IPS-NIHi7 (cell line): Measurements from ENCODE around the gene TRIP10.
A peak's percentile ranks its signal among the peaks of the same experiment; 100 is the strongest.

Experiments used
- DNase-seq: peaks from one replicate; pipeline ENCODE4 v3.0.0; 2012; ENCODE audit warnings: mixed read lengths; ENCODE audit errors: extremely low spot score

Gene TRIP10

DNA sequence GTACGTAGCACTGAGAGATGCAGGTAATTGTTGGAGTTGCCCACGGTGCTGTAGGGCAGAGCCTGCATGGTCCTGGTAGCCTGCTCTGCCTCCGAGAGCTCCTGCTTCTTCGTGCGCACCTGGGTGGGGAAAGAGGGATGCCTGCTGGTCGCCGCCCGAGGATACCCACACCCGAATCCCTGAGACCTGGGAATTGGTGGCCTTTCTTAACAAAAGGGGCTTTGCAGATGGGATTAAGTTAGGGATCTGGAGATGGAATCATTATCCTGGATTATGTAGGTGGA is 28.5 kb upstream of the TRIP10 start:
- no peak for DNase-seq

DNA sequence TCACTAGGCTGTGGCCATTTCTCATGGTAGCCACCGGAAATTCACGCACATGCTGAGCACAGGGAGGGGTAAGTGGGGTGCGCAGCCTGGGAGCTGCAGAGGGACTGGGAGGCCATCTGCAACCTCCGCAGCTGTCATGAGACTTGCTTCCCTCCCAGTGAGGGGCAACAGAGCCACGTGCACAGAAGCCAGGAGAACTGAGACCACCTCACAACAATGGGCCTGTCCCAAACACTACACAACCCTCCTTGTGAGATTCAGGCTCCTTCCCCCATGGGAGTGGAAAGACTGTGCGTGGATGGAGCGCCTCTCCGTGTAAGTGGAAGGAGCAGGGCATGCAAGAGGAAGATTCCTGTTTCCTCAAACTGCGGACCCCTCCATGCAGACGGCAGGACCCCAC is 27.9 kb upstream of the TRIP10 start:
- DNase-seq, result no peak

DNA sequence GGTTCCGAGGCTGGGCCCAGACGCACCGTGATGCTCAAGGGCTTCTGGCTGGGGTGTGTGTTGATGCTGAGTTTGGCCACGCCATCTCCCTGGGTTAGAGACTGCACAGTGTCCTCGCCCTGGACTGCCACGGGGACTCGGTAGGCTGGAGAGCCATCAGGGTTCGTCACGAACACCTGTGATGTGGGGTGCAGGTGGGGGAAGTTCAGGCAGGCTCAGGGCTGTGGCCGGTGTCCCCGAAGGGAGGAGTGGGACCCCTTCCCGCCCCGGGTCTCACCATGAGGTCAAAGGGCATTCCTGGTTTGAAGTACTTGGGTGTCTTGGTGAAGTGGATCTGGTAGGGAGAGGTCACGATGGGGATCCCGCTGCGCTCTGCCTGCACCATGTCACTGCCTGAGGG is 27.2 kb upstream of the TRIP10 start:
- no peak for DNase-seq

DNA sequence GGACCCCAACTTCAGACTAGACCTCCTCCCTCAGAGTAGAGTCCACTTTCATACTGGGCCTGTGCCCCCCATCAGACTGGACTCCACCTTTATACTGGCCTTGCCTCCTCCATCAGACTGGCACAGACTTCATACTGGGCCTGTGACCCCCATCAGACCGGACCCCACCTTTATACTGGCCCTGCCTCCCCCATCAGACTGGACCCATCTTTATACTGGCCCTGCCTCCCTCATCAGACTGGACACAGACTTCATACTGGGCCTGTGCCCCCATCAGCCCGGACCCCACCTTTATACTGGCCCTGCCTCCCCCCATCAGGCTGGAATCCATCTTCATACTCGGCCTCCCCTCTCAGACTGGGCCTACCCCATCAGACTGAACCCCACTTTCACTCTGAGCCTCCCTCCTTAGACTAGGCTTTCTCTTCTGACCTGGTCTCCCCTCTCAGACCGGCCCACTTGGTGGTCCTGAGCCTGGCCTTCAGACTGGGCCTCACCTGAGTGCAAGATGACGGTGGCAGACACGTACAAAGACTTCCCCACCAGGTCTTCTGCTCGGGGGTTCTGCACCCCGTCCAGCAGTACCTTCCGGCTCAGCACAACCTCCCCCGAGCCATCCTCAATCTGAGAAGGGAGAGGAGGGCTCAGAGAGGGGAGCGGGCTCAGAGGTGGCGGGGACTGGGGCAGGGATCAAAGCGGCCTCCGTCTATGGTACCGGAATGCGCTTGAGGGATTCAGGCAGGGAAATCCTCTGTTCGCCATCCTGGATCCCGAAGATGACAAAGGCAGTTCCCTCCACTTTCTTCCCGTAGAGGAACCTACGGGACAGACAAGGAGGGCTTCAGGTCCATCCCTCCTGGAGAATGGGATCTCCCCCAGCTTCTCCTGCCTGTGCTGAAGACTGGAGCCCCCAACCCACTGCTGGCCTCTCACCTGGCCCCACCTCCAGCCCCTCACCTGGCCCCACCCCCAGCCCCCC is 26.5 kb upstream of the TRIP10 start:
- no peak for DNase-seq

DNA sequence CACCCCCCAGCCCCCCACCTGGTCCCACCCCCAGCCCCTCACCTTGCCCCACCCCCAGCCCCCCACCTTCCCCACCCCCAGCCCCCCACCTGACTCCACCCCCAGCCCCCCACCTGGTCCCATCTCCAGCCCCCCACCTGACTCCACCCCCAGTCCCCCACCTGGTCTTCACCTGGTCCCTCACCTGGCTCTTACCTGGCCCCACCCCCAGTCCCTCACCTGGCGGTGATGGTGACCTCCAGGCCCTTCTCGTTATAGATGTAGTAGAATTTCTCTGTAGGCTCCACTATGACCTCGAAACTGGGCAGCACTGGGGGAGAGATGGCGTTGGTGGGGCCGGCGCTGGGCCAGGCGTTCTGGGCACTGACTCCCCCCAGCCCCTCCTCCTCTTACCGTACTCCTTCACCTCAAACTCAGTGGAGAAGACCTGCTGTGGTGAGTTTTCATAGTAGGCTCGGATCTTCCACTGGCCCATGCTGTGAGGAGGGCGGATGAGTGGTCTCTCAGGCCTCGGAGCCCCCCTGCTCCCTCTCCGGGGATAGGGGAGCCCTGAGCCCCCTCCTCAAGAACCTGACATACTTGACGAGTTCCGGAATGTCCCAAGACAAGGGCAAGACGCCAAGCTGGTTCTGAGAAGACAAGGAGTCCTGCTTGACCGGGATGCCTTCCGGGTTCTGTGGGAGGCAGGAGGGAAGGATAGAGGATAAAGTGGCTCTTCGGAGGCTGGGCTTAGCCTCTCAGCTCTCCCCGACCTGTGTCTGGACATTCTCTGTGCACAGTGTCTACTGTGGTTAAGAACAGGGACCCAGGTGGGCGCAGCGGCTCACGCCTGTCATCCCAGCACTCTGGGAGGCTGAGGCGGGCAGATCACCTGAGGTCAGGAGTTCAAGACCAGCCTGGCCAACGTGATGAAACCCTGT is 25.4 kb upstream of the TRIP10 start:
- no peak for DNase-seq

- no peak for DNase-seq
Measured at GRCh38 chr19:6714749-6715555, 24.5 kb upstream of the TRIP10 start.

- no peak for DNase-seq
Measured at GRCh38 chr19:6716610-6716970, 22.9 kb upstream of the TRIP10 start.

GRCh38 chr19:6717036-6717435 is 22.4 kb upstream of the TRIP10 start:
- DNase-seq, result no peak

DNA sequence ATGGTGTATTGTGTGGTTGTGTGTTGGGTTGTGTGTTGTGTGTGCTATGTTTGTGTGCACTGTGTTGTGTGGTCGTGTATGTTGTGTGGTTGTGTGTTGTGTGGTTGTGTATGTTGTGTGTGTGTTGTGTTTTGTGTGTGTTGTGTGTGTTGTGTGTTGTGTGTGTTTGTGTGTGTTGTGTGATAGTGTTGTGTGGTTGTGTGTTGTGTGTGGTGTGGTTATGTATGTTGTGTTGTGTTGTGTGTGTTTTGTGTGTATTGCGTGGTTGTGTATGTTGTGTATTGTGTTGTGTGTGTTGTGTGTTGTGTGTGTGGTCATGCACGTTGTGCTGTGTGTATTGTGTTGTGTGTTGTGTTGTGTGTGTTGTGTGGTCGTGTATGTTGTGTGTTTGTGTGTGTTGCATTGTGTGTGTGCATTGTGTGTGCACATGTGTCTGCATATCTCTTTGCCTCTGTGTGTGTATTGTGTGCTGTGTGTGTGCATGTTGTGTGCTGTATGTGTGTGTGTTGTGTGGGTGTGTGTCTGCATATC is 22.0 kb upstream of the TRIP10 start:
- DNase-seq, result no peak

DNA sequence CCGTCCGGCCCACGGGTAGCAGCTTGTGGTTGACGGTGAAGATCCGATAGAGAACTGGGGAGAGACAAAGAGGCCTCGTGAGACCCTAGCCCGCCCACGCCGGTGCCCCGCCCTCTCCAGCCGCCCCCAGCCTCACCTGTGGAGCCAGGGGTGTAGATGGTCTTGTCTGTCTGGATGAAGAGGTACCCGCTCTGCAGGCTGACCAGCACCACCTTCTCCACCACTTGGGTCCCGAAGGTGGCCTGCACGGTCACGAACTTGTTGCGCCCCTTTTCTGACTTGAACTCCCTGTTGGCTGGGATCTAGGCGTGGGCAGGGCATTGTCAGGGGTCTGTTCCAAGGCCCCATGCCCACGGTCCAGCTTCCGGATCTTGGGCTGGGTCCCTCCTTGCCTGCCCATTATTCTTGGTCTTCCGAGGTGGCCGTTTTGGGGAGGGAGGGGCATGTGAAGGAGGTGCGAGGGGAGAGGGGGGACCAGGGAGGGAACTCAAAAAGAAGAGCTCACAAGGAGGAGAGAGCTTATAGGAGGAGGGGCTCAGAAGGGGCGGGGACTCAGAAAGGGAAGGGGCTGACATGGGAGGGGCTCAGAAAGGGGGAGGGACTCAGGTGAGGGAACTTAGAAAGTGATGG is 21.3 kb upstream of the TRIP10 start:
- DNase-seq, result peak; percentile 73

DNA sequence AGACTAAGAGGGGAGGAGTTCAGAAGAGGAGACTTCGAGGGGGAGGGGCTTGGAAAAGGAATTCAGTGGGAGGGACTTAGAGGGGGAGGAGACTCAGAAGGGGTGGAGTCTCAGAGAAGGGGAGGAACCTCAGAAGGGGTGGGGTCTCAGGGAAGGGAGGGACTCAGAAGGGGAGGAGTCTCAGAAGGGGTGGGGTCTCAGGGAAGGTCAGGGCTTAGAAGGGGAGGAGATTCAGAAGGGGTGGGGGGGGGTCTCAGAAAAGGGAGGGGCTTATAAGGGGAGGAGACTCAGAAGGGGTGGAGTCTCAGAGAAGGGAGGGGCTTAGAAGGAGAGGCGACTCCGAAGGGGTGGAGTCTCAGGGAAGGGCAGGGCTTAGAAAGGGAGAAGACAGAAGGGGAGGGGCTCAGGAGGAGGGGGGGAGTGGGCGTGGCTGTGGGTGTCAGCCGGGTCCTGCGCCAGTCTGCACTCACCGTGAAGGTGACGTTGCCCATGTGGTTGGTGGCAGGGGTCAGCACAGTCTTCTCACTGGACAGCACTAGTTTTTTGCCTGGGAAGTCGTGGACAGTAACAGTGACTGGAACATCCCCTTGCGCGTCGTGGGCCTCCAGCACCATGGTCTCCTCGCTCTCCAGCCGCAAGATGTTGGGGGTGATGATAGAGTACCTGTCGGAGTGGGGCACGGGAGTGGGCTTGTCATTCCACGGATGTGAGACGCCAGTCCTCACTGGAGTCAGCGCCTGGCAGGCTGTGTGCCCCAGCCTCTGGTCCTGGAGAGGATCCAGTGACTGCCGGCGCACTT is 20.5 kb upstream of the TRIP10 start:
- DNase-seq, result peak; percentile 81

DNA sequence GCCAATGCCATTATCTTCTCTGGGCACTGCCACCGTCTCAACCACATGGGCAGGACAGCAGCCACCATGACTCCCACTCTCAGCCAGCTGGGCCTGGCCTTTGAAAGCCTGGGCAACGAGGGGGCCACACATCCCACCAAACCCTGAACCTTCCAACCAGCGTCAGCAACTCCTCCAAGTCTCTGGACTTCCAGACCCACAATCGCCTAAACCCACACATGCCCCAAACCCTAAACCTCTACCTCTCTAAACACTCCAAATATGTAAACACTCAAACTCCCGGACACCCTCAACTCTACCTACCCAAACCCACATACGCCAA is 20.0 kb upstream of the TRIP10 start:
- DNase-seq, result no peak

- DNase-seq, result no peak
Measured at GRCh38 chr19:6719992-6720368, 19.5 kb upstream of the TRIP10 start.

- no peak for DNase-seq
Measured at GRCh38 chr19:6720369-6721137, 18.9 kb upstream of the TRIP10 start, which contains the start of gene C3. Gene C3, minus strand, starts transcription at chr19:6720650. Its CDS starts 61 bp downstream, at chr19:6720589.

DNA sequence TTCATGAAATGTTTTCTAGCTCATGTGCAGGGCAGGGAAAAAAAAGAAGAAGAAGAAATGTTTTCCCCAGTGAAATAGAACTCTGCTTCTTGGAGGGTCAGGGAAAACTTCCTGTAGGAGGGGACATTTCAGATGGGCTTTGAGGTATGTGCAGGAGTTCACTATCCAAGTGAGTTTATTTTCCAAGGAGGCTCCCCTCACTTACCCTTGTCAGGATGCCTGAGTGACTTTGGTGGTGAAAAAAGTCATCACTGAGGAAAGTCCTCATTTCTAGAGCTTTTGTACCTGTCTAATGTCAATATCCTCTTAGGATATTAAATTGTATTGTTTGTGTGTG is 18.4 kb upstream of the TRIP10 start:
- no peak for DNase-seq

- DNase-seq, result no peak
Measured at GRCh38 chr19:6721773-6722172, 17.7 kb upstream of the TRIP10 start.

- no peak for DNase-seq
Measured at GRCh38 chr19:6723108-6723618, 16.3 kb upstream of the TRIP10 start.

- no peak for DNase-seq
Measured at GRCh38 chr19:6723738-6724137, 15.7 kb upstream of the TRIP10 start.

- no peak for DNase-seq
Measured at GRCh38 chr19:6724631-6725492, 14.6 kb upstream of the TRIP10 start.
